HL-60/S4 treated with phorbol 12-myristate 13-acetate at 8.2 ng/mL for 4 days and 3 days (cell line): ENCODE data around the gene ALDH1A1.

Experiments used
- in situ Hi-C: fragments of 300-500 bp; cut with MboI; formaldehyde crosslinking; loops from 2 replicates; pipeline ENCODE4 v1.15.0; 2022; ENCODE audit warnings: low sequenced_read_pairs

The ALDH1A1 gene

DNA sequence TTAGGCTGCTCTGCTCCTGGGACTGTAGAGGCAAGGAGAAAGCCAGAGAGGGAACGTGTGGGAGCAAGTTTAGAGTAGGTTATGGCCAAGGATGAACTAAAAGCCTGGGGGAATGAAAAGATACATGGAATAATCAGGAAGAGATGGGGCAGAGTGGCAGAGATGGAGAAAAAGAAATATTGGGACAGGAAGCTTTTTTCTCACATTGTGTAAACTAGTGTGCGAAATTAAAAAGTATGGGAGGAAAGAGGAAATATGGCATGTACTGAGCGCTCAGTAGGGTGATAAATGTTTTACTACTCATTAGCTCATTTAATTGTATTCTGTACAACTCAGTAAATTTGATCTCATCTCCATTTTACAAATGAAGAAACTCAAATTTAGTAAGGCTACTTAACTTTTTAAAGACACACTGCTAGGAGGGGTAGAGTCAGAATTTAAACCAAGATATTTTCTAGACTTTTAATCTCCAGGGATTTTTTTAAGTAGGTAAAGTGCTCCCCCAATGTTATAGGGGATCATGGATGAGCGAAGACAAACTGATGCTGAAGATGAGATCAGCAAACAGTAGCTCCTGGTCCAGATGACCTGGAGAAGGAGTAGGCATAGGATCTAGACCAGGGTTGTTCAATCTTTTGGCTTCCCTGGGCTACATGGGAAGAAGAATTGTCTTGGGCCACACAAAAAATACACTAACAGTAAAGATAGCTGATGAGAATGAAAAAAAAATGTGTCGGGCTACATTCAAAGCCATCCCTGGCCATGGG lies 30.8 kb downstream of the ALDH1A1 start:
- in situ Hi-C loops: no loop called here

DNA sequence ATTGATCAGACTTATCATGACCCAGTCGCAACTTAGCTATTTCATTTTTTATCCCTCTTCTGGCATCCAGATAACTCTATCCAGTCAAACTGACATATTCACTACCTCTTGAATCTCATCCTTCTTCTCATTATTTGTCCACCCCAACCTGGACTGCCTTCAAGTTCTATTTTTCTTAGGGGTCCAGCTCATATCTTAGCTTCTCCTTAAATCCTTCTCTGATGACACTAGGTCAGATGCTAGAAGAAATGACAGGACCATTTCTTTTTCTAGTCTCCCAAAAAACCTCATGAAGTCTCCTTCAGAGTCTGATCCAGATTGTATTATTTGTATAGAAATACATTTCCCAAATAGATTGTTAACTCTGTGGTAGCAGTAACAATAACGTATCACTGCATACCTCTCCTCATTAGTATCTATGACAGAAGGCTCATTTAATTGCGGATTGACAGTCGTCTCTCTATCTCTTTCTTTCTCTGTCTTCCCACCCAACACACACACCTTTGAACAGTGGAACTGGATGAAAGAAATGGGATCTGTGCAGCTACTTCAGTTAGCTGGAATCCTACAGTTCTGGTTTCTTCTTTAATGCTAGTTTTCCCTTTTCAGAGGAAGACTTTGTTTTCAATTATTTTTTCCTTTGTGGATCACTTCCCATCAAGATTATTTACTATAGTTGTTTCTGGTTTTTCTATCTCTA lies 33.5 kb downstream of the ALDH1A1 start:
- in situ Hi-C loops: no loop called here

DNA sequence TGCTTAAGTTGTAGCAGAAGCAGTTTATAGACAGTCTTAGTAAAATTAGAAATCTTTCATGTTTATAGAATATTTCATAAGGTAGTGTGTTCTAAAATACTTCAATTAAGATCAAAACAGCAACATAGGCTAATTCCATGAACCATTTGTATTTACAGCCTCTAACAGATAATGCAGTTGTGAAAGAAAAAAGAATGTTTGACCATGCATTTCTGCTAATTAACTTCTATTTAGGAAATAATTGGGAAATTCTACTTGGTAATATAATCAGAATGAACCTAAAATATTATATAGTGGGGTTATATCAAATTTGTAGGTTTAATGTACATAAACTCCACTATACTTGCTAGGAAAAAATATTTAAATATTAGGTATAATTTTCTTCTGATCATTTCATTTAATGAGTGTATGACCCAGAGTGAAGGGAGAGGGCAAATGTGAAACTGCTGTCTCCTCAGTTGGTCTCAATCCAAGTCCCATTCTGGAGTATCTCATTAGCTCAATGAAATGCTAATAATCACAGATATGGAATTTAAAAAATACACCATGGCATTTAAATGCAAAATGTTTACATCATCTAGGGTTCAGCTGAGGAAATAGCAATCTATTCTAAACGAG lies 34.9 kb downstream of the ALDH1A1 start:
- in situ Hi-C loops: no loop called here

DNA sequence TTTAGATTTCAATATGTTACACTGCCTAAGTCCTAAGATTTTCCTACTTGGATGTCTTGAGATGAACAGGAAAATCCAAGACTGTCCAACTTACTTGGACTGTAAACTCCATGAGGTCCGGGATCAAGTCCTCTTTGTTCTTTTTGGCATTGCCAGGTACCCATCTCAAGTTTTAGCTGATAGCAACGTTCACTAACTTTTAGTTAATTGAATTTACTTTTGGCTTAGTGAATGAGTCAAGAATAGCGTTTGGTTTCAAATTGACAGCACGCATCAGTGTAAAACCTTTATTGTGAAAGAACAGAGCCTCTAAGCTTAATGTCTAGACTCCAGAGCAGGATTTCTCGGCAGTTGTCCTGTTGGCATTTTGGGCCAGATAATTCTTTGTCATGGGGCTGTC lies 37.2 kb downstream of the ALDH1A1 start:
- in situ Hi-C loops: no loop called here

DNA sequence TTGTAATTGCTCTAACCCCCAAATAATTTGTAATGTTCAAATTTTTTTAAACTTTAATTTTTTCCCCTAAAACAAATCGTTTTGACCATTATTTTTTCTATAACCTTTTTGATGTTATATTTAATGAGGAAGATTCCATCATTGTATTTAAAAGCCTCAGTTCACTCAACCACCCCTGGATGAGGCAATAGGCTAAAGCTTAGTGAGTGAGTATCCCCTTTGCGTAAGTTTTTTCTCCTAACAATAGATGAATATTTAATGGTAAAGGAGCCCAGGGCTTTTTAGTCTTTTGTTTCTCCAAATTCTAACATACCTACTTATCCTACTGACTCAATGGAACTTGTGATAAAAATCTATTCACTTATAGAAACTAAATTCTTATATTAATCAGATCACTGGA lies 38.1 kb downstream of the ALDH1A1 start:
- in situ Hi-C loops: no loop called here

DNA sequence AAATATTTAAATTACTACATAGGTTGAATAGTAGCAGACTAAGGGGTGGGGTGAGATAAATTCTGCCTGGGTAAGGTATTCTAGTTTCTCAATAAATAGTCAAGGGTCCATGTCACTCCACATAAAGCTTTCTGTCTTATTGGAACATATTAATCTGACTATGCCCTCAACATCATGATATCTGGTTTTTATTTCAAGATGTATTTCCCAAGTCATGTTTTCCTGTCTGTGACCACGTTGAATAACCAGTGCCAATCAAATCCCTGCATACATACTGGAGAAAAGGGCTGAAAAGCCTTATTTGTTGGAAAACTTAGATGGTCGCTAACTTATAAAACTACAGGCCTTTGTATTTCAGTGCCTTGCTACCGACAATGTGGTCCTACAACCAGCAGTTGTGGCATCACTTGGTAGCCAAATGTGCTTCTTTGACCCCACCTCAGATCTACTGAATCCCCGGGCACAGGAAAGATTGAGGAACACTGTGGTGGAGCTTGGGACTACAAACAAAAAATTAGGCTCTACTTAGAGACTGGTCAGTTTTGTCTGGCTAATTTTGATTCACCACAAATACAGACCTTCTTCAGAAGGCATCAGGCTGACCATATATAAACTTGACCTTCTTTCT lies 39.4 kb downstream of the ALDH1A1 start:
- in situ Hi-C loops: no loop called here

DNA sequence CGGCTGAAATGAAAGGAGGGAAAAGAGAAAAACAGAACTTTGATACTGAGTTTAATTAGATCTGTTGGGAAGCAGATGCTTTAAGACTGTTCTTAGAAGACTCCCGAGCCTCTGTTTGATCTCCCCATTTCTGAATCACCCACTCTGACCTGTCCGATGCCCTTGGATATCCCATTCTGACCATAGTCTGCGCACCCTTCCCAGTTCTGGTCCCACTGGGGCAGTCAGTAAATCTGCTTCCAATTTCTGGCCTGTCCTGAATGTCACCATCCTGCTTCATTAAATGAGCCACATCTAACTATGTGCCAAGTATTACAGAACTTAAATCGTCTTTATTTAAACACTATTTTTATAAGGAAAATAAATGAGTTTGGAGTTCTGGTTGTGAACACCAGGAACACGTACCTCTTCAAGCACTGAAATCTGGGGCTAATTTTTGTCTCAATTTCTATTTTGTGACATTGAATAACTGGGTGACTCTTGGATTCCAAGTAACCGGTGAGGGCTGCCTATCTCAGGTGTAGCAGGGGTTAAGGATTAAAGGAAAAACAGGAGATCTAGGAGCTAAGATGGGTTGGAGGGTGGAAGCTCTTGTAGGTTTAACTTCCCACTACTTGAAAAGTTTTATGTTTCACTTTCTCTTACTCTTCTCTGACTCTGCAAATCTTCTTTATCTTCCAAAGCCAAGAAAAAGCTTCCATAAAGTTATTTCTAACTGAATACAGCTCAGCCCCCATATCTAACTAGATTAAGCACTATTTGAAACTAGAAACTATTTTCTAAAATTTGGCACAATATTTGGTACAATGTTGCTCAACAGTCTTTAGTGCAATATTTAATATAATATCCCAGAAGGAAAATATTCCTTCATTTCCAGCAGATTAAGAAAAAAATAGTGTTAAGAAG lies 40.1 kb downstream of the ALDH1A1 start:
- in situ Hi-C loops: no loop called here

DNA sequence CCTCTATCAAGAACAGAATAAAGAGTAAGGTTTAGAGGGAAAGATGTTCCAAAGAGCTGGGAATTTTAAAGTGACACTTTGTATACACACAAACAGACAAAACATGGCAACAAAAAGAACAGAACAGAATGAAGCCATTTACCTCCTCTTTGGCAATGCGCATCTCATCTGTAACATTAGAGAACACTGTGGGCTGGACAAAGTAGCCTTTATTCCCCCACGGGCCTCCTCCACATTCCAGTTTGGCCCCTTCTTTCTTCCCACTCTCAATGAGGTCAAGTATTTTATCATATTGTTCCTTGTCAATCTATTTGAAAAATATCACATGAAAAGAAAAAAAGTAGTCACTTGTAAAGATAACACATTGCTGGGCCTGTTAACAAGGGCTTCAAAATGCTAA lies 41.0 kb downstream of the ALDH1A1 start:
- in situ Hi-C loops: no loop called here

DNA sequence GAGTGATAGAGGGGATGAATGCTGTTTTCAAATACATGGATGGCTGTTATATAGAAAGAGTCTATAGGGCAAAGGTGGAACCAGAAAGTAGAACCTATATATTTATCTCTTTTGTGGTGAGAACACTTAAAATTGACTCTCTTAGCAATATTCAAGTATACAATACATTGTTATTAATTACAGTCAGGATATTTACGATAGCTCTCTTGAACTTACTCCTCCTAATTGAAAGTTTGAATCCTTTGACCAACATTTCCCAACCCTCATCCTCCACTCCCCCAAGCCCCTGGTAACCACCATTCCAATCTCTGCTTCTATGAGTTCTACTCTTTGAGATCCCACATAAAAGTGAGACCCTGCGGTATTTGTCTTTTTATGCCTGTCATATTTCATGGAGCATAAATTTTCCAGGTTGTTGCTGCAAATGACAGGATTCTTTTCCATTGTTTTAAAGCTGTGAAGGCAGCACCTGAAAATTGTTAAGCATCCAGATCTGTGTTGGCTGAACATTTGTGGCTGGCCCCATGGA lies 41.5 kb downstream of the ALDH1A1 start:
- in situ Hi-C loops: no loop called here

DNA sequence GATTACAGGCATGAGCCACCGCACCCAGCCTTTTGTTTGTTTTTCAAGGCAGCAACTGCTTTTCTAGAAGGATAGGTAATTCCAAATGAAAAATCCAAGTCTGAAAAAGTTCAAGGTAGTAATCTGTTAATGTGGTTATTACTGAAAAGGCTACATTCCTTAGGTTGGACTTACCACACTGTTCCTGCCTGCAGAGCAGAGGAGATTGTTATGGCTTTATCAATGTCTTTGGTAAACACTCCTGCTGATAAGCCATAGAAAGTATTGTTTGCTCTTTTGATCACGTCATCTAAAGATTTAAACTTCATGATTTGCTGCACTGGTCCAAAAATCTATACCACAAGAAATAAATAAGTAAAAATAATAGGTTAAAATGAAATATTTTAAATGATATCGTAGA lies 43.4 kb downstream of the ALDH1A1 start:
- in situ Hi-C loops: no loop called here

DNA sequence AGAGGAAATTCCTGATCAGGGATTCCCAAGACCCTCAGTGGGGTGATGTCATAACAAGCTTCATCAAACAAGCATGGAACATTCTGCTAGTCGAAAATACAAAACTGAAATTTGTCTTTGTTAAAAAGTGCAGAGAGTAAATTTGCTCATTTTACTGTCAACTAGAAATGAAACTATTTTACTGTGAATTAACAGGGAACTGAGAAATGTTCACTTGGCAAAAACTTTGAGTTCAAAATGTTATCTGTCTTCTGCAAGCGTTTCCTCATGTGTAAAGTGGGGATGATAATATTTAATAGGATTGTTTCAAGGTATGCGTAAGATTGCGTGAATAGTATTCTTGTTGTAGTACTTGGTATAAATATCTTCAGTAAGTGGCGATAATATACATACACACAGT lies 45.4 kb downstream of the ALDH1A1 start:
- in situ Hi-C loops: no loop called here

DNA sequence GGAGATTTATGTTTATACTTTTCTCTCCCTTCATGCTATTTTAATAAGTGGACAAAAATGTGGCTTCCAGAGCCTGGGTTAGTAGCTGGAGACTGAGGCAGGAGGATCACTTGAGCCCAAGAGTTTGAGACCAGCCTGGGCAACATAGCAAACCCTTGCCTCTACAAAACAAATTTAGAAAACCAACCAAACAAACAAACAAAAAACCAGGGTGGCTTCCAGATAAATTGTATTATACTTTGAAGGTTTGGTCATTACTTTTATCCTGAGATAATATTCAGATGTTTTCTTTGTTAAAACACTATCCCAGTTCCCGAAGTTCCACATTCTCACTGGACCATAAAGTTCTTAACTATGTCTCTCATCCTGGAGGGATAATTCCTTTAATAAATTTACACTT lies 46.0 kb downstream of the ALDH1A1 start:
- in situ Hi-C loops: no loop called here

DNA sequence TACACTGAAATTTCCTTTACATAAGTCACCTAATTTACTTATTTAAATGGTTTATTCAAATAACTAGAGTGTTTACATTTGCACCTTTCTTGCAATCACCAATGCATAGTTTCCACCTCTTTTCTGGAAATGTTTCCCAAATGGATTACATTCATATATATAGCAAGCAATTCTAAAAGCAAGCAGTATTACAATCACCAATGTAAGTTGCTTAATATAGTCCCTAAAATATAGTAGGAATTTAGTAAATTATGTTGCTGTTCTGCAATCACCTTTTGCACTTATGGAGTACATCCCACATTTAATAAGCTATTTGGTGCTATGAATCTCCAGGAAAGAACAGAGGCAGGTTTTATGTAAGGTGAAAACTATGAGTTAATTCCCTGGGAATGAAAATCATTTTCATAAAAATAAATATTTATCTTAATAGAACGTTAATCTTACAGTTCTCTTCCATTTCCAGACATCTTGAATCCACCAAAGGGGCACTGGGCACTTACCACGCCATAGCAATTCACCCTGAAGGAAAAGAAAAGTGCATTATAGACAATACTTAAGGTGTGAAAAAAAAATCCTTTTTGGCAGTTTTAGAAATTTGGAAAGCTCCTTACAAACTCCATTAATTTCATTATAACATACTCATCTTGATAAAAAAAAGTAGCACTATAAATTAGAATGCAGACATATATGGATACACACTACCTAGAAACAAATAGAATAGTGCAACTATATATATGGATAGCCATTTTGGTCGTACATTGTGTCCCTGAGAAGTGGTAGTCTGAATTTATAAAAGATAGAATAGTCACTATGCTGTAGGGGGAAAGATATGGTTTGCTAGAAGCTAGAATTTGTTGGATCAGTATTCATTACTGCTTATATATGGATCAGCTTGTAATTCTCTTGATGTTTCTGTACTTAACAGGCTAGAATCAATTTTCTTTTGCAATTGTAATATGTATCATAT lies 47.1 kb downstream of the ALDH1A1 start:
- in situ Hi-C loops: no loop called here

DNA sequence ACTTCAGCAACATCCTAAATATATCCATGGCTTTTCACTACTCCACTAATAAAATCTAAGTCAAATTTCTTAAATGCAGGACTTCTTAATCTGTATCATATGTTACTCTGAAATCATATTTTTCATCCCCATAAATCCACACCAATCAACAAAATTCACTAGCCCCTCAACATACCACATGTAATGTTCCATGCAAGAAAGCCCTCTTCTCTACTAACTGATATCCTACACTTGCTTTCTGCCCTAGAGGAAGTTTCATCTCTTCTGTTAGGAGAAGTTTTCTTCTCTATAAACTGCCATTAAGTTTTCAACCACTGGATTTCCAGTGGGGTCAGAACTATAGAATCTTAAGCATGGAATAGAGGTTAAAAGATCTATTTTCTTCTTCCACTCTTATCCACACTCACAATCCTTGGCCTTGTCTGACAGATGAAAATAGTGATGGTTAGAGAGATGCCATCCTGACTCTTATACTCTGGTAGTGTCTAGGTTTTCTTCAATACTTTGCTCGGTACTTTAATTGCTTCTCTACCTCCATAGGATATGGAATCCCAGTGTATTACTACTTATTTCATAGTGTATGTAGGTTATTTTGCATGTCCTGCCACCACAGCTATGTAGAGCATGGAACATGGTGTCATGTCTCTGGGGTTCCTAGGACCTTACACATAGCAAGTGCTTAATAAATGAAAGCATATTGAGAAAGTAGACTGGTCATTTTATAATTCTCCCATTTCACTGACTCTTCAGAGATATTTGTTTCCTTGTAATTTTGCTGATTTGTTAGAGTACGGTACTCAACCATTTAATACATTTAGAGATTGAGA lies 48.4 kb downstream of the ALDH1A1 start:
- in situ Hi-C loops: no loop called here

DNA sequence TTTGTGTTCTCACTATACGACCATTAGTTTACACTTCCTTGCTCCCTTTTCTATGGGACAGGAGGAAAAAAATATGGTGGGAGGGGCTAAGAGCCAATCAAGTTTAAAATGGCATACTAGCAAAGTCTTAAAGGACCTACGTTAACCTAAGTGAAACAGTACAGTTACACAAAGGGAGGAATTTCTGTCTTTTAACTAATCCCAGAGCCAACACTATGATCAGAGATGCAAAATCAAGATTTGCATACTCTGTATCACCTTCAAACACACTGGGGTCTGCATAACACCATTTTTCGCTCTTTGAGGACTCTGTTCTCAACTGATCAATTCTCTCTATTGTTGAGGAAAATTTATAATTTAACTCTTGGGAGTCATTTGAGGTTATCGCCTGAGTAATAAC lies 49.8 kb downstream of the ALDH1A1 start:
- in situ Hi-C loops: no loop called here

DNA sequence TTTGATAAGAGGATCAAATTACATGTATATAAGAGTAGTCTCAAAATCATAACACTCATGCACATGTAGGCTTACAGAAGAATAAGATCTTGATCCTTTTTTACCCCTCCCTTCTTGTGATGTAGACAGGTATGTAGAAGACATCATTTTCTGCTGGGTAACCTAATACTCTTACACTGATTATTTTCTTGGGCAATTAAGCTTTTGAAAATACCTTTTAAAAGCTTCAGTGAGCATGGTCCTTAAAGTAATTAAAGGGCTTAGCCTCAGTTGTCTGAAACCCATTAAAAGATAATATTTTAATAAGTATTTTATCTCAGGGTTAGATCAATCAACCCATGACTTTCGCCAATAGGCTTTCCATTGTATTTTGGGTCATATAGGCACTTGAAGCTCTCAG lies 50.6 kb downstream of the ALDH1A1 start:
- in situ Hi-C loops: no loop called here

DNA sequence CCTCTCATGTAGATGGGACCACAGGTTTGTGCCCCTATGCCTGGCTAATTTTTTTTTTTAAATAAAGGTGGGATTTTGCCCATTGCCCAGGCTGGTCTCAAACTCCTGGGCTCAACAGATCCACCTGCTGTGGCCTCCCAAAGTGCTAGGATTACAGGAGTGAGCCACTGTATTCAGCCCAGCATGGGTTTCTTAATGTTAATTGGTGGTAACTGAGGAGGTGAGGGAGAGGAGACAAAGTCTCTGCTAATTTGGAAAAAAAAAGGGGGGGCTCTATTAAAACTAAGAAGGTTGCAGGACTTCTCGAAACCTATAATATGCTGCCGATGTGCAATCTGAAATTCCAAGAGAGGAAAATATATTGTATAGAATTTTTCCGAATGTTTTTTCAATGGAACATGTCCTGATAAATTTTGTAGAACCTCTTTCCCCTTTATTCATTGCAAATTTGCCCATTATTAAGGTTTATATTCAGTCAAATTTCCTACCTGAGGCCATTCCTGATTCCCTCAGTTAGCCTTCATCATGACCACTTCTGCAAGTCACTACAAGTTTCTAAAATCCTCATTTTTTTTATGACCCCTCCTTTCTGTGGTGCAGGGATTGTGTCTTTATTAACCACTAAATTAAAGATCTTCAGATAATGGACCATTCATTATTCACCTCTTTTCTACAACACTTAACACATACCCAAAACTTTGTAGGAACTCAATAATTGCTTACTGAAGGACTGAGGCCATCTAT lies 52.9 kb downstream of the ALDH1A1 start:
- in situ Hi-C loops: no loop called here
